GM12872 (cell line): Measurements from ENCODE around the gene NDST1.

ENCODE experiments used
- CTCF ChIP-seq: IDR thresholded peaks from 3 replicates; pipeline ENCODE4 v1.5.1; 2011; ENCODE audit warnings: low read depth, mild to moderate bottlenecking, low read length, moderate library complexity; ENCODE audit not compliant: insufficient read depth

The NDST1 gene

GRCh38 chr5:150567031-150567717 is 59.2 kb downstream of the NDST1 start:
- TF ChIP-seq CTCF, result no peak

DNA sequence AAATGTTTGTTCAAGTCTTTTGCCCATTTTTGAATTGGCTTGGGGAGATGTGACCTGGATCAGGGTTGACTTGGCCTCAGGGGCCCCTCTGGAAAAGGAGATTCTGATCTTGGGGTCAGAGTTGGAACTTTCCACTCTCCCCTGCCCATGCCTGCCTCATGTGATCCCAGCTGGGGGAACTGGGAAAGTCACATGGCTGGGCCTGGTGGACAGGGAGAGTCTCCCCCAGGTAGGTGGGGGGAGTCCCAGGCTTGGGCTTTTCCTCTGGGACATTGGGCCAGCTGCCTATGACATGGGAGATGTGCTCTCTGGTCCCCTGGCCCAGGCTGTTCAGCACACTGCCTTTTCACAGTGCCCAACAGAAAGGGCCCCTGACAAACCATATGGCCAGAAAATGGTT is 60.7 kb downstream of the NDST1 start:
- TF ChIP-seq CTCF, result no peak

DNA sequence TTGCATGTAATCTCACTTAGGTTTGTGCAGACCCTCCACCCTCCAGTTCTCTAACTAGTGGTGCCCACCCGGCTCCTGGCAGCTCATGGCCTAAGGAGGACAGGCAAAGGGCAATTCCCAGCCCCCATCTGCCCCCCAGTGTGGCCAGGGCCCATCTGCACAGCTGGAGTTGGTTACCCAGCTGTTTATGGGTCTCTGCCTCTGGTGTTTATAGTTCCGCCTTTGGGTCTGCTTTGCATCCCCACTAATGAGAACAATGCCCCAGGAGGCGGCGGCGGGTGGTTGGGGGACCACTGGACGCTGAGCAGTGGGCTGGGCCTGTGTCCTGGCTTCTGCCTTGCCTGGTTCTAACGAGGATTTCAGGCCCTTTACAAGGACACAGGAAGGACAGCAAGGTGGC is 62.4 kb downstream of the NDST1 start:
- no peak for TF ChIP-seq CTCF

DNA sequence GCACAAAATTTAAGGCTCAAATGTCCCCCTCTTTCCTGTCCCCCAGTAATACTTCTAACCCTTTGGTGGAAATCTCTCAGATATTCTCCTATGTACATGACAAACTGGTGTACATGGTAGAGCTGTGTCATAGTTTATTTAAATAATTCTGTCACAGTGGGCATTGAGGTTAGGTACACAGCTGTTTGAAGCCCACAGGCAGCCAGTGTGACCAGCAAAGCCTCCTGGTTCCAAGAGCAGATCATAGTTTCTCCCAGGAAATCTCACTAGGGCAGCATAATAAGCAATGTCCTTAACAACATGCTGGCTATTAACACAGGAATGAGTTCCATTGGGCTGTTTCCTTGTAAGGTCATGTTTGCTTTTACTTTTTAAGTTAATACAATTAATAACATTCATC is 63.9 kb downstream of the NDST1 start:
- no peak for TF ChIP-seq CTCF

GRCh38 chr5:150573216-150573615 is 65.3 kb downstream of the NDST1 start:
- TF ChIP-seq CTCF, result no peak

DNA sequence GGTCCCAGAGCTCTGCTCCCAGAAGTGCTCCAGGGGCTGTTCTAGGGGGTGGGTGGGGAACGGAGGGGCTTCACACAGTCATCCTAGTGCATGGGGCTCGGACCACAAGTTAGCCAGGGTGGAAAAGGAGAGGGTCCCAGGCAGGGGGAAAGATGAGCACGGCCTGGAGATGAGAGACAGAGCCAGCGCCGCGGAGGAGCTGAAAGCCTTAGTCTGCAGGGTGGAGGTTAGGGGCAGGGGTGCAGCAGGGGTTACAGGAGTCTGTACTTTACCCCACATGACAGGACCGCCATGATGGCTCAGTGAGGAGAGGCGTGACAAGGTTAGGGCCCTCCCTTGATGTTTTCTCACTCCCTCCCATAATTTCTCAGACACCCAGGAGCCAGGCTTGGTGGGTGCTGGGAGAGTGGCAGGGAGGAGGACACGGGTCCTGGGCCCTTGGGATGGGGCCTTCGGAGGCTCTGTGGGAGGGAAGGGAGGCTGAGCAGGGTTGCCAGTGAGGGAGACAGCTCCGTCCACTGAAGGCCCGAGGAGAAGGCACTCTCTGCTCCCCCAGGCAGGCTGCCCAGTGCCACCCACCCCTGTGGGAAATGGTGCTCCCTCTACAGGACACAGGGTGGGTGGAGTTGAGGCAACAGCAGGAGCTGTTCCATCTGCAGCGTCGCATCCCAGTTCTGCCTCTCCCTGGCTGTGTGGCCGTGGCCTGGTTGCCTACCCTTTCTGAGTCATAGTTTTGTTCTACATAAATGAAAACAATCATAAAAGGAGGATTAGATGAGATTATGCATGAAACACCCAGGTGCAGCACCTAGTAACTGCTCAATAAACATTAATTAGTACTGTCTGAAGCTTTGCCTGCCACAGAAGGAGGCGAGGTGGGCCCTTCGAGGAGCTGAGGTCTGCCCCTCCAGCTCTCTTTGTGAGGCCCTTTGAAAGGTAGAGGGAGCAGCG is 66.2 kb downstream of the NDST1 start:
- peak; percentile 22; the same call in 1 of the 3 replicates for TF ChIP-seq CTCF

DNA sequence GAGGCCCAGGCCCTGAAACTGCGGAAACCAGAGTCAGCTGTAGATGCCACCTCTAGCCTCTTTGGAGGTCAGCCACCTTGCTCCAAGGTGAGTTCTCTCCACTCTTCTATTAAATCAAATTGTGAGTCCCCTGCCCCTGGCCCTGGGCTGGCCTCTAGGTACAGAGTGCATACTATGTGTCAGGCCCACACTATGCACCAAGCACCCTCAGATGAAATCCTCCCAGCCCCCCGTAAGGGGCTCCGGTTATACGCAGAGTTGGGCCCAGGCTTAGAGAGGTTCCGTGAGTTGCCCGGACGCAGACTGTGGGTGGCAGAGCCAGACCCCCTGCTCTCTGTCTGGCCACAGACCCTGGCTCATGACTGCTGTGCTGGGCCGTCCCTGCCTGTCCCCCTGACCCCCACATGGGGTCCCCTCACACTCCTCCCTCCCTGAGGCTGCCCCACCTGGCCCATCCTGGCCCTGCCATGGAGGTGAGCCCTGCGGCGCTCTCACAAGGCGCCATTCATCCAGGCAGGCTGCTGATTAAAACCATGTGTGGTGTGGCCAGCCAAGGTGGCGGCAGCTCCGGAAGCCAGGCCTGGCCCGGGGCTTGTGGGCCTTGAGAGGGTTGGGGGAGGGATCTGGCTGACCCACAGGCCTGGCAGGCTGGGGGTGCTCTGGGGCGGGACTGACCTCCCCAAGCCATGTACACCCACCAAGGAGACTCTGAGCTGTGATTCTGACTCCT is 67.1 kb downstream of the NDST1 start:
- TF ChIP-seq CTCF, result no peak
